DND-41 (cell line): ENCODE results near the gene RNF114.

ENCODE experiments used
- ATAC-seq: fragments of 200-7000 bp; cut with Tn5 transposase; 3 replicates; pipeline ENCODE4 v1.9.1; 2021; ENCODE audit warnings: low read depth; ENCODE audit not compliant: insufficient read depth
- DNase-seq: peaks from one replicate; pipeline ENCODE4 v3.0.0-alpha.2; 2020
- H2AFZ ChIP-seq: 2 replicates; pipeline ENCODE4 v1.6.0; 2012; ENCODE audit warnings: low read depth, low read length
- H3K27ac ChIP-seq: 2 replicates; pipeline ENCODE4 v1.5.1; 2012; ENCODE audit warnings: low read length, inconsistent platforms
- H3K27me3 ChIP-seq: fragments of 200-600 bp; sonication (generic); 2 replicates; pipeline ENCODE4 v1.6.0; 2012; ENCODE audit warnings: low read length, mild to moderate bottlenecking, inconsistent platforms; ENCODE audit not compliant: insufficient read depth, poor library complexity
- H3K36me3 ChIP-seq: 2 replicates; pipeline ENCODE4 v1.5.1; 2012; ENCODE audit warnings: low read length, inconsistent platforms; ENCODE audit not compliant: insufficient read depth
- H3K4me1 ChIP-seq: 2 replicates; pipeline ENCODE4 v1.5.1; 2012; ENCODE audit warnings: mild to moderate bottlenecking, low read length; ENCODE audit not compliant: insufficient read depth
- H3K4me2 ChIP-seq: 2 replicates; pipeline ENCODE4 v1.6.0; 2012; ENCODE audit warnings: mild to moderate bottlenecking, moderate library complexity, low read length, inconsistent platforms; ENCODE audit not compliant: insufficient read depth
- H3K4me3 ChIP-seq, 2 experiments: fragments of 200-600 bp in 1 of 2; shearing (Covaris generic) in 1 of 2; 2 replicates each; pipeline ENCODE4 v1.5.1; 2012 to 2016; ENCODE audit warnings: inconsistent platforms in 2 of 2, low read length in 2 of 2, mild to moderate bottlenecking in 2 of 2, low read depth in 1 of 2, moderate library complexity in 1 of 2
- H3K79me2 ChIP-seq: 2 replicates; pipeline ENCODE4 v1.6.0; 2012; ENCODE audit warnings: low read length, inconsistent platforms; ENCODE audit not compliant: insufficient read depth
- H3K9ac ChIP-seq: 2 replicates; pipeline ENCODE4 v1.6.0; 2012; ENCODE audit warnings: low read depth, mild to moderate bottlenecking, inconsistent platforms, low read length, moderate library complexity
- H3K9me3 ChIP-seq: 2 replicates; pipeline ENCODE4 v1.5.1; 2012; ENCODE audit warnings: low read length, moderate library complexity, mild to moderate bottlenecking, inconsistent platforms; ENCODE audit not compliant: insufficient read depth, severe bottlenecking
- H4K20me1 ChIP-seq: 2 replicates; pipeline ENCODE4 v1.6.0; 2012; ENCODE audit warnings: low read length; ENCODE audit not compliant: insufficient read depth
- CTCF ChIP-seq: IDR thresholded peaks from 2 replicates; pipeline ENCODE4 v1.5.1; 2012; ENCODE audit warnings: borderline replicate concordance, low read length, moderate library complexity, mild to moderate bottlenecking; ENCODE audit not compliant: poor library complexity, severe bottlenecking; ENCODE audit errors: extremely low read depth
- EZH2 ChIP-seq: IDR thresholded peaks from 3 replicates; pipeline ENCODE4 v1.6.1; 2012; ENCODE audit warnings: borderline replicate concordance, low read depth, mild to moderate bottlenecking, moderate library complexity, low read length, inconsistent platforms; ENCODE audit not compliant: severe bottlenecking

Gene RNF114

GRCh38 chr20:49982072-49982345, 45.8 kb downstream of the RNF114 start:
- Histone ChIP-seq H3K4me1 (peaks cover 26% of the 10 kb centered on the region), H3K27ac (no peak overlapping the region)

GRCh38 chr20:49982346-49983122, 46.3 kb downstream of the RNF114 start, which contains the start of gene SNAI1:
SNAI1 (plus strand) TSS chr20:49982980; CDS start chr20:49983060, 80 bp downstream.
- Histone ChIP-seq H3K4me1 (peaks cover 26% of the 10 kb centered on the region), H3K36me3 (no peaks in the 10 kb centered on the region), H3K4me3 (peak within 1 kb of the TSS in 1 of 2 experiments; percentile 55; a peak in 2 of 4 replicates), H3K4me2 (peak within 1 kb of the TSS; percentile 91), H3K79me2 (no peaks in the 10 kb centered on the region), H3K27me3 (peaks cover 26% of the 10 kb centered on the region), H3K9me3 (no peaks in the 10 kb centered on the region), H2AFZ (peak within 1 kb of the TSS; percentile 50; the same call in 1 of the 2 replicates), H3K27ac (no peak within 1 kb of the TSS), H4K20me1 (peaks cover 33% of the 10 kb centered on the region), H3K9ac (peak within 1 kb of the TSS; percentile 46)
- peak; percentile 89 for DNase-seq
- TF ChIP-seq CTCF (peak; percentile 39), EZH2 (peak; percentile 48)
- ATAC-seq = peak; percentile 92

More at GRCh38 chr20:49982072-49982345, 45.8 kb downstream of the RNF114 start:
- Histone ChIP-seq H4K20me1 (peaks cover 33% of the 10 kb centered on the region), H3K27me3 (peaks cover 26% of the 10 kb centered on the region), H3K4me2 (peak overlapping the region; percentile 91), H3K4me3 (no peak overlapping the region), H3K9me3 (no peaks in the 10 kb centered on the region), H3K36me3 (no peaks in the 10 kb centered on the region), H3K79me2 (no peaks in the 10 kb centered on the region), H2AFZ (no peak overlapping the region), H3K9ac (no peak overlapping the region)
- TF ChIP-seq EZH2 = no peak
- no peak for TF ChIP-seq CTCF
- no peak for ATAC-seq
- DNase-seq = no peak

- Histone ChIP-seq H3K9me3 (no peaks in the 10 kb centered on the region), H4K20me1 (peaks cover 33% of the 10 kb centered on the region), H3K27me3 (peaks cover 26% of the 10 kb centered on the region), H3K4me2 (peak overlapping the region; percentile 91), H3K79me2 (no peaks in the 10 kb centered on the region), H3K4me3 (peak overlapping the region in 1 of 2 experiments; percentile 55; a peak in 2 of 4 replicates), H3K4me1 (peaks cover 26% of the 10 kb centered on the region), H3K36me3 (no peaks in the 10 kb centered on the region), H2AFZ (peak overlapping the region; percentile 50; the same call in 1 of the 2 replicates), H3K27ac (no peak overlapping the region), H3K9ac (peak overlapping the region; percentile 46)
- DNase-seq = no peak
- ATAC-seq = no peak; the same call in 2 of the 3 replicates
- TF ChIP-seq CTCF = no peak
- no peak for TF ChIP-seq EZH2
Measured at GRCh38 chr20:49983123-49983847, 47.1 kb downstream of the RNF114 start.
